OCI-LY1 (cell line): ENCODE data around the gene ARID3B.

Experiments used
- EZH2 ChIP-seq: fragments of 200-600 bp; sonication (generic), shearing (Covaris generic); IDR thresholded peaks from 2 replicates; pipeline ENCODE4 v1.8.0; 2017; ENCODE audit warnings: borderline replicate concordance, mixed run types, mild to moderate bottlenecking, antibody characterized with exemption, low read length, moderate library complexity, mixed read lengths
- TF ChIP-seq, protein P1 (sequence below): fragments of 200-600 bp; sonication (generic), shearing (Covaris generic); IDR thresholded peaks from 2 replicates; pipeline ENCODE4 v1.5.1; 2017; ENCODE audit warnings: mild to moderate bottlenecking, antibody characterized with exemption, low read length, moderate library complexity, mixed read lengths

GRCh38 chr15:74496648-74497047 is 44.4 kb upstream of the ARID3B start:
- TF ChIP-seq, protein P1, sequence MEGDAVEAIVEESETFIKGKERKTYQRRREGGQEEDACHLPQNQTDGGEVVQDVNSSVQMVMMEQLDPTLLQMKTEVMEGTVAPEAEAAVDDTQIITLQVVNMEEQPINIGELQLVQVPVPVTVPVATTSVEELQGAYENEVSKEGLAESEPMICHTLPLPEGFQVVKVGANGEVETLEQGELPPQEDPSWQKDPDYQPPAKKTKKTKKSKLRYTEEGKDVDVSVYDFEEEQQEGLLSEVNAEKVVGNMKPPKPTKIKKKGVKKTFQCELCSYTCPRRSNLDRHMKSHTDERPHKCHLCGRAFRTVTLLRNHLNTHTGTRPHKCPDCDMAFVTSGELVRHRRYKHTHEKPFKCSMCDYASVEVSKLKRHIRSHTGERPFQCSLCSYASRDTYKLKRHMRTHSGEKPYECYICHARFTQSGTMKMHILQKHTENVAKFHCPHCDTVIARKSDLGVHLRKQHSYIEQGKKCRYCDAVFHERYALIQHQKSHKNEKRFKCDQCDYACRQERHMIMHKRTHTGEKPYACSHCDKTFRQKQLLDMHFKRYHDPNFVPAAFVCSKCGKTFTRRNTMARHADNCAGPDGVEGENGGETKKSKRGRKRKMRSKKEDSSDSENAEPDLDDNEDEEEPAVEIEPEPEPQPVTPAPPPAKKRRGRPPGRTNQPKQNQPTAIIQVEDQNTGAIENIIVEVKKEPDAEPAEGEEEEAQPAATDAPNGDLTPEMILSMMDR = no peak
- TF ChIP-seq EZH2 = no peak
